K562 (cell line): ENCODE data around the gene TMEM132E. TPM values are rescaled to one million over a fixed set of nuclear protein-coding genes. Genes with fewer than 3 reads are reported as not detected.

ENCODE experiments used
- ATAC-seq: fragments of 200-7000 bp; cut with Tn5 transposase; 3 replicates; pipeline ENCODE4 v1.9.1; 2020; ENCODE audit warnings: moderate library complexity
- BruUV-seq: library from RNA; stranded (reverse); fragments of 400-500 nt; replicated peaks from 2 replicates; lab custom pipeline; 2021; lab: Mats Ljungman, UMichigan
- CTCF ChIA-PET: fragments of 300-600 bp; formaldehyde crosslinking; extraction: SDS; loops from one replicate; lab custom pipeline; 2021; ENCODE audit warnings: low intra/inter-chr PET ratio; lab: Yijun Ruan, JAX
- POLR2A ChIA-PET: fragments of 300-600, 350-650 bp; sonication (Branson Sonifier 250); formaldehyde crosslinking; extraction: SDS; loops from one replicate; lab custom pipeline; 2021; ENCODE audit warnings: antibody characterized with exemption, inconsistent platforms; lab: Yijun Ruan, JAX
- DNase-seq, 4 experiments: peaks; one replicate each; pipeline versions ENCODE4 v3.0.0 to v3.0.0-alpha.2; 2011 to 2018; ENCODE audit warnings: low spot score in 3 of 4, mixed read lengths in 3 of 4; ENCODE audit errors: extremely low read depth in 1 of 4
- FAIRE-seq: peaks from 2 replicates; lab custom pipeline; 2011; peaks lifted over from hg19 to GRCh38; lab: Jason Lieb, UNC
- H2AFZ ChIP-seq: 2 replicates; pipeline ENCODE4 v1.6.0; 2011; ENCODE audit warnings: low read depth, low read length, control low read depth, inconsistent platforms
- H3K27ac ChIP-seq: fragments of 200-600 bp; 3 replicates; pipeline ENCODE4 v1.8.0; 2011; ENCODE audit warnings: low read depth, mild to moderate bottlenecking, control low read depth, inconsistent platforms, low read length, moderate library complexity, mixed read lengths; ENCODE audit errors: extremely low read depth
- H3K27me3 ChIP-seq, 2 experiments: fragments of 300-600 bp in 1 of 2; 2 replicates in 1 of 2; 3 replicates in 1 of 2; pipeline versions ENCODE4 v1.6.0 to v1.8.0; 2011; ENCODE audit warnings: inconsistent platforms in 2 of 2, low read length in 2 of 2, mild to moderate bottlenecking in 1 of 2, mixed read lengths in 1 of 2, moderate library complexity in 1 of 2; ENCODE audit not compliant: control insufficient read depth in 2 of 2, insufficient read depth in 2 of 2
- H3K36me3 ChIP-seq: fragments of 300-600 bp; 3 replicates; pipeline ENCODE4 v1.8.0; 2011; ENCODE audit warnings: mild to moderate bottlenecking, low read length, inconsistent platforms; ENCODE audit not compliant: control insufficient read depth, insufficient read depth
- H3K4me1 ChIP-seq, 2 experiments: fragments of 200-600 bp in 1 of 2; replicated peaks in 1 of 2; 2 replicates in 1 of 2; 3 replicates in 1 of 2; pipeline versions ENCODE4 v1.5.1 to v1.8.0; 2011; ENCODE audit warnings: inconsistent platforms in 2 of 2, low read length in 2 of 2, mild to moderate bottlenecking in 1 of 2, mixed read lengths in 1 of 2, moderate library complexity in 1 of 2; ENCODE audit not compliant: control insufficient read depth in 2 of 2, insufficient read depth in 2 of 2
- H3K4me2 ChIP-seq: 2 replicates; pipeline ENCODE4 v1.6.1; 2011; ENCODE audit warnings: low read length, control low read depth, inconsistent platforms, mixed read lengths; ENCODE audit not compliant: insufficient read depth
- H3K4me3 ChIP-seq: fragments of 200-600 bp; sonication (generic), shearing (Covaris generic); 2 replicates; pipeline ENCODE4 v1.5.1; 2016; ENCODE audit warnings: control low read depth, inconsistent platforms
- H3K79me2 ChIP-seq: fragments of 200-600 bp; 3 replicates; pipeline ENCODE4 v1.8.0; 2011; ENCODE audit warnings: low read length, inconsistent platforms; ENCODE audit not compliant: control insufficient read depth, insufficient read depth
- H3K9ac ChIP-seq, 2 experiments: 2 replicates each; pipeline versions ENCODE4 v1.6.0 to v1.6.1; 2011; ENCODE audit warnings: low read depth in 2 of 2, low read length in 2 of 2, control low read depth in 1 of 2, inconsistent platforms in 1 of 2, mild to moderate bottlenecking in 1 of 2, mixed read lengths in 1 of 2; ENCODE audit not compliant: insufficient read depth in 1 of 2
- H3K9me1 ChIP-seq: one replicate; pipeline ENCODE4 v1.6.0; 2011; ENCODE audit warnings: inconsistent platforms, mild to moderate bottlenecking, low read length, moderate library complexity; ENCODE audit not compliant: control insufficient read depth, insufficient read depth
- H3K9me3 ChIP-seq: replicated peaks from 2 replicates; pipeline ENCODE4 v1.5.1; 2011; ENCODE audit warnings: low read depth, low read length, inconsistent platforms; ENCODE audit not compliant: control insufficient read depth, insufficient read depth
- H4K20me1 ChIP-seq: replicated peaks from 2 replicates; pipeline ENCODE4 v1.6.1; 2011; ENCODE audit warnings: low read length, inconsistent platforms, mixed read lengths; ENCODE audit not compliant: control insufficient read depth, insufficient read depth
- ZFP36 ChIP-seq: fragments of 150-350 bp; IDR thresholded peaks from 2 replicates; pipeline ENCODE4 v1.6.1; 2018; ENCODE audit warnings: low read length, low read depth; ENCODE audit not compliant: partially characterized antibody
- WGBS: fragments of 100-300 bp; shearing (Covaris generic); methylation state at CpG from one replicate; pipeline ENCODE4 v1.1.6; 2016; ENCODE audit warnings: low coverage, mixed read lengths; ENCODE audit not compliant: insufficient coverage; ENCODE audit errors: missing lambda C conversion rate; 5-methylcytosine and 5-hydroxymethylcytosine counted together
- in situ Hi-C: fragments of 300-500 bp; cut with MboI; formaldehyde crosslinking; loops from 4 replicates; pipeline ENCODE4 v1.15.0; 2018; ENCODE audit warnings: inconsistent platforms, mixed read lengths
- intact Hi-C: fragments of 100-400 bp; cut with micrococcal nuclease; formaldehyde crosslinking; loops from 2 replicates; pipeline ENCODE4 v1.14.2; 2022
- polyA plus RNA-seq, 8 experiments: library from polyadenylated mRNA; depleted of rRNA in 4 of 8; stranded (reverse) in 5 of 8; unstranded in 3 of 8; fragments of >200 nt; fragmentation: Nextera tagmentation in 2 of 8; fragmentation: Illumina TruSeq in 1 of 8; extraction: Ambion mirVana in 2 of 8; extraction: Trizol in 1 of 8; gene quantifications; 2 replicates each; pipeline versions ENCODE4 v1.2.1 to v1.2.3, GENCODE V29; 2011 to 2014; ENCODE audit warnings: inconsistent platforms in 1 of 8, missing spikeins in 1 of 8
- total RNA-seq, 7 experiments: library from RNA; depleted of rRNA in 6 of 7; stranded (reverse); fragments of >200 nt in 6 of 7; fragmentation: Illumina TruSeq in 2 of 7; extraction: Trizol in 2 of 7; gene quantifications; 2 replicates each; pipeline versions ENCODE4 v1.2.1 to v1.2.3, GENCODE V29; 2011 to 2021; ENCODE audit warnings: low replicate concordance in 1 of 7
- TF ChIP-seq, protein P1 (sequence below), 2 experiments: fragments of 450-650 bp; formaldehyde crosslinking in 1 of 2; IDR thresholded peaks; 2 replicates each; pipeline versions ENCODE4 v1.4.0 to v1.6.1; 2014 to 2020; ENCODE audit warnings: mild to moderate bottlenecking in 2 of 2, borderline replicate concordance in 1 of 2, low read depth in 1 of 2

TMEM132E gene
- total and polyA plus RNA-seq, 9 of the 15 experiments (the other 6 are each of a cell fraction or from before 2014, with no cell fraction given): not detected

GRCh38 chr17:34620458-34620857 is 41.1 kb downstream of the TMEM132E start:
- POLR2A ChIA-PET: no interaction called here
- H3K9ac ChIP-seq: no peak overlapping the region
- intact Hi-C loops (no loop called here), in situ Hi-C loops (no loop called here)
- no peaks in the 10 kb centered on the region for H3K9me1 ChIP-seq
- H3K27ac ChIP-seq: no peak overlapping the region
- FAIRE-seq: no peak
- no peak for DNase-seq
- no peak overlapping the region for H3K4me2 ChIP-seq
- H3K4me3 ChIP-seq: no peak overlapping the region
- no peaks in the 10 kb centered on the region for H3K79me2 ChIP-seq
- H3K36me3 ChIP-seq: no peaks in the 10 kb centered on the region
- no peaks in the 10 kb centered on the region for H3K9me3 ChIP-seq
- no peaks in the 10 kb centered on the region; a peak in 1 of 5 replicates for H3K4me1 ChIP-seq
- TF ChIP-seq, protein P1, sequence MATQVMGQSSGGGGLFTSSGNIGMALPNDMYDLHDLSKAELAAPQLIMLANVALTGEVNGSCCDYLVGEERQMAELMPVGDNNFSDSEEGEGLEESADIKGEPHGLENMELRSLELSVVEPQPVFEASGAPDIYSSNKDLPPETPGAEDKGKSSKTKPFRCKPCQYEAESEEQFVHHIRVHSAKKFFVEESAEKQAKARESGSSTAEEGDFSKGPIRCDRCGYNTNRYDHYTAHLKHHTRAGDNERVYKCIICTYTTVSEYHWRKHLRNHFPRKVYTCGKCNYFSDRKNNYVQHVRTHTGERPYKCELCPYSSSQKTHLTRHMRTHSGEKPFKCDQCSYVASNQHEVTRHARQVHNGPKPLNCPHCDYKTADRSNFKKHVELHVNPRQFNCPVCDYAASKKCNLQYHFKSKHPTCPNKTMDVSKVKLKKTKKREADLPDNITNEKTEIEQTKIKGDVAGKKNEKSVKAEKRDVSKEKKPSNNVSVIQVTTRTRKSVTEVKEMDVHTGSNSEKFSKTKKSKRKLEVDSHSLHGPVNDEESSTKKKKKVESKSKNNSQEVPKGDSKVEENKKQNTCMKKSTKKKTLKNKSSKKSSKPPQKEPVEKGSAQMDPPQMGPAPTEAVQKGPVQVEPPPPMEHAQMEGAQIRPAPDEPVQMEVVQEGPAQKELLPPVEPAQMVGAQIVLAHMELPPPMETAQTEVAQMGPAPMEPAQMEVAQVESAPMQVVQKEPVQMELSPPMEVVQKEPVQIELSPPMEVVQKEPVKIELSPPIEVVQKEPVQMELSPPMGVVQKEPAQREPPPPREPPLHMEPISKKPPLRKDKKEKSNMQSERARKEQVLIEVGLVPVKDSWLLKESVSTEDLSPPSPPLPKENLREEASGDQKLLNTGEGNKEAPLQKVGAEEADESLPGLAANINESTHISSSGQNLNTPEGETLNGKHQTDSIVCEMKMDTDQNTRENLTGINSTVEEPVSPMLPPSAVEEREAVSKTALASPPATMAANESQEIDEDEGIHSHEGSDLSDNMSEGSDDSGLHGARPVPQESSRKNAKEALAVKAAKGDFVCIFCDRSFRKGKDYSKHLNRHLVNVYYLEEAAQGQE (IDR thresholded peaks at IDR 0.05; ENCODE audit: borderline replicate concordance): no peak
- TF ChIP-seq, protein P1 (CRISPR knock-in tag; IDR thresholded peaks at IDR 0.05; ENCODE audit: low read depth): no peak
- TF ChIP-seq ZFP36: peak; percentile 15
- H2AFZ ChIP-seq: no peak overlapping the region
- CTCF ChIA-PET: no interaction called here
- no TSS peak for BruUV-seq
- WGBS: 2% methylated on average over 5 of the region's 5 CpGs
- ATAC-seq: no peak
- H3K27me3 ChIP-seq: peaks cover 0 to 12% of the 10 kb centered on the region in 2 experiments; a peak in 2 of 5 replicates
- H4K20me1 ChIP-seq: 0 out of 2 replicates have a peak, but pooled peaks cover 4% of the 10 kb centered on the region
